K562 (cell line): Measurements from ENCODE around the gene SLC35E2B. TPM values are rescaled to one million over a fixed set of nuclear protein-coding genes. Genes with fewer than 3 reads are reported as not detected.

Experiments used
- ARHGAP35 ChIP-seq: fragments of 450-650 bp; IDR thresholded peaks from 2 replicates; pipeline ENCODE4 v1.6.1; 2018; ENCODE audit not compliant: partially characterized antibody
- ATF4 ChIP-seq: fragments of 450-650 bp; formaldehyde crosslinking; IDR thresholded peaks from 2 replicates; pipeline ENCODE4 v1.4.0; 2022; ENCODE audit warnings: mild to moderate bottlenecking, moderate library complexity
- C11orf30 ChIP-seq: fragments of 450-650 bp; IDR thresholded peaks from 2 replicates; pipeline ENCODE4 v1.6.1; 2016; ENCODE audit warnings: low read depth, mild to moderate bottlenecking
- CHD2 ChIP-seq: IDR thresholded peaks from 2 replicates; pipeline ENCODE4 v1.6.1; 2011; ENCODE audit warnings: low read depth, low read length
- E4F1 ChIP-seq: fragments of 250-450 bp; sonication (Bioruptor Pico); IDR thresholded peaks from 2 replicates; pipeline ENCODE4 v1.5.0; 2021; ENCODE audit warnings: mild to moderate bottlenecking, borderline replicate concordance
- ETS2 ChIP-seq: IDR thresholded peaks from 2 replicates; pipeline ENCODE4 v1.6.1; 2016; ENCODE audit warnings: borderline replicate concordance, missing genetic modification characterization, mild to moderate bottlenecking, moderate library complexity, missing compliant biosample characterization; ENCODE audit not compliant: poor library complexity, severe bottlenecking
- ETV1 ChIP-seq: fragments of 450-650 bp; conservative IDR thresholded peaks from 2 replicates; pipeline ENCODE4 v1.6.1; 2016; ENCODE audit warnings: missing genetic modification characterization, control low read depth, low read depth, missing compliant biosample characterization
- JUND ChIP-seq, 2 experiments: IDR thresholded peaks; 2 replicates in 1 of 2; 3 replicates in 1 of 2; pipeline ENCODE4 v1.6.1; 2011; ENCODE audit warnings: borderline replicate concordance in 2 of 2, low read depth in 2 of 2, low read length in 2 of 2, improper control_type of control experiment in 1 of 2, missing biosample characterization in 1 of 2, missing genetic modification characterization in 1 of 2, missing genetic modification reagents in 1 of 2
- KDM4B ChIP-seq, 2 experiments: fragments of 450-650 bp in 1 of 2; sonication (generic) in 1 of 2; IDR thresholded peaks; 2 replicates each; pipeline ENCODE4 v1.6.1; 2016 to 2017; ENCODE audit warnings: borderline replicate concordance in 2 of 2, antibody characterized with exemption in 1 of 2, low read depth in 1 of 2, mild to moderate bottlenecking in 1 of 2
- KHSRP ChIP-seq: fragments of 450-650 bp; IDR thresholded peaks from 2 replicates; pipeline ENCODE4 v1.6.1; 2017
- NCOA1 ChIP-seq: fragments of 450-650 bp; IDR thresholded peaks from 2 replicates; pipeline ENCODE4 v1.6.1; 2016; ENCODE audit warnings: low read depth
- NCOA2 ChIP-seq, 2 experiments: fragments of 450-650 bp; IDR thresholded peaks; 2 replicates each; pipeline ENCODE4 v1.6.1; 2018; ENCODE audit warnings: mild to moderate bottlenecking in 2 of 2, moderate library complexity in 1 of 2; ENCODE audit not compliant: partially characterized antibody in 2 of 2
- POLR2A ChIP-seq: fragments of 450-650 bp; conservative IDR thresholded peaks from 2 replicates; pipeline ENCODE4 v1.6.1; 2016
- POU5F1 ChIP-seq: fragments of 150-350 bp; IDR thresholded peaks from 2 replicates; pipeline ENCODE4 v1.6.1; 2014; ENCODE audit warnings: borderline replicate concordance, low read length, low read depth, mild to moderate bottlenecking; ENCODE audit not compliant: partially characterized antibody
- SAP30 ChIP-seq: fragments of 200-600 bp; sonication (generic); IDR thresholded peaks from 2 replicates; pipeline ENCODE4 v1.6.1; 2012; ENCODE audit warnings: borderline replicate concordance, low read depth, mild to moderate bottlenecking, moderate library complexity, low read length, control low read depth, inconsistent platforms; ENCODE audit not compliant: insufficient read depth, poor library complexity, severe bottlenecking
- SMAD4 ChIP-seq: fragments of 250-450 bp; sonication (Bioruptor Pico); conservative IDR thresholded peaks from 2 replicates; pipeline ENCODE4 v1.8.0; 2021; ENCODE audit warnings: inconsistent platforms, mild to moderate bottlenecking, moderate library complexity
- SRF ChIP-seq, 2 experiments: fragments of 250-450, 450-650 bp in 1 of 2; sonication (Bioruptor Pico) in 1 of 2; sonication (generic) in 1 of 2; formaldehyde crosslinking; IDR thresholded peaks; 2 replicates each; pipeline versions ENCODE4 v1.5.0 to v1.5.1; 2020 to 2022; ENCODE audit warnings: mild to moderate bottlenecking in 1 of 2, missing genetic modification reagents in 1 of 2
- TARDBP ChIP-seq: fragments of 450-650 bp; IDR thresholded peaks from 2 replicates; pipeline ENCODE4 v1.6.1; 2016
- YY1 ChIP-seq, 3 experiments: IDR thresholded peaks; 2 replicates each; pipeline ENCODE4 v1.6.1; 2011; ENCODE audit warnings: low read length in 2 of 3, mild to moderate bottlenecking in 2 of 3, moderate library complexity in 2 of 3, borderline replicate concordance in 1 of 3, control low read depth in 1 of 3, low read depth in 1 of 3; ENCODE audit not compliant: insufficient read depth in 3 of 3, insufficient replicate concordance in 2 of 3, control insufficient read depth in 1 of 3, insufficient read length in 1 of 3; ENCODE audit errors: extremely low read depth in 1 of 3
- ZBTB9 ChIP-seq: fragments of 450-650 bp; formaldehyde crosslinking; IDR thresholded peaks from 2 replicates; pipeline ENCODE4 v1.4.0; 2020; ENCODE audit warnings: mild to moderate bottlenecking, moderate library complexity
- ZC3H8 ChIP-seq: fragments of 450-650 bp; IDR thresholded peaks from 2 replicates; pipeline ENCODE4 v1.6.1; 2017
- polyA plus RNA-seq, 8 experiments: library from polyadenylated mRNA; depleted of rRNA in 4 of 8; stranded (reverse) in 5 of 8; unstranded in 3 of 8; fragments of >200 nt; fragmentation: Nextera tagmentation in 2 of 8; fragmentation: Illumina TruSeq in 1 of 8; extraction: Ambion mirVana in 2 of 8; extraction: Trizol in 1 of 8; gene quantifications; 2 replicates each; pipeline versions ENCODE4 v1.2.1 to v1.2.3, GENCODE V29; 2011 to 2014; ENCODE audit warnings: inconsistent platforms in 1 of 8, missing spikeins in 1 of 8
- total RNA-seq, 7 experiments: library from RNA; depleted of rRNA in 6 of 7; stranded (reverse); fragments of >200 nt in 6 of 7; fragmentation: Illumina TruSeq in 2 of 7; extraction: Trizol in 2 of 7; gene quantifications; 2 replicates each; pipeline versions ENCODE4 v1.2.1 to v1.2.3, GENCODE V29; 2011 to 2021; ENCODE audit warnings: low replicate concordance in 1 of 7

The SLC35E2B gene
- total and polyA plus RNA-seq, 9 of the 15 experiments (the other 6 are each of a cell fraction or from before 2014, with no cell fraction given): 4.7 to 44.6 (median 20.7) TPM

- no peak for TF ChIP-seq E4F1 (CRISPR knock-in tag)
- TF ChIP-seq ATF4: no peak
- TF ChIP-seq JUND (IDR thresholded peaks at IDR 0.05; ENCODE audit: borderline replicate concordance, low read depth, low read length): peak; percentile 69
- no peak; the same call in 2 of the 3 replicates for TF ChIP-seq JUND (tag; IDR thresholded peaks at IDR 0.05; ENCODE audit: borderline replicate concordance, low read depth, low read length)
- TF ChIP-seq POU5F1: peak; percentile 87
- peak; percentile 98 for TF ChIP-seq POLR2A
- TF ChIP-seq ARHGAP35: no peak
- peak; percentile 12; the same call in 1 of the 2 replicates for TF ChIP-seq ZBTB9 (CRISPR knock-in tag)
- TF ChIP-seq KHSRP: peak; percentile 87
- TF ChIP-seq SRF (CRISPR knock-in tag; IDR thresholded peaks at IDR 0.05): peak in 1 of 2 experiments; percentile 84; a peak in 2 of 4 replicates
- TF ChIP-seq ZC3H8: 0 out of 2 replicates have a peak, but pooled peaks have one; percentile 38
- no peak for TF ChIP-seq CHD2
- TF ChIP-seq SMAD4 (CRISPR knock-in tag): peak; percentile 66
- TF ChIP-seq ETV1: peak; percentile 62
- no peak for TF ChIP-seq ETS2 (tag)
- TF ChIP-seq NCOA1: peak; percentile 27; the same call in 1 of the 2 replicates
- TF ChIP-seq TARDBP: 0 out of 2 replicates have a peak, but pooled peaks have one; percentile 64
- TF ChIP-seq SAP30: peak; percentile 20
- peak in 1 of 2 experiments; percentile 77; a peak in 1 of 4 replicates for TF ChIP-seq KDM4B (IDR thresholded peaks at IDR 0.05; ENCODE audit: borderline replicate concordance in 2 of 2, low read depth in 1 of 2)
- no peak for TF ChIP-seq NCOA2 (IDR thresholded peaks at IDR 0.05; ENCODE audit: partially characterized antibody in 2 of 2)
- TF ChIP-seq YY1 (IDR thresholded peaks at IDR 0.05; ENCODE audit: borderline replicate concordance in 1 of 3, control insufficient read depth in 1 of 3, extremely low read depth in 1 of 3, insufficient read depth in 3 of 3, insufficient read length in 1 of 3, insufficient replicate concordance in 2 of 3, low read depth in 1 of 3, low read length in 2 of 3): peak in 2 of 3 experiments; percentile 56 to 61
- TF ChIP-seq C11orf30: peak; percentile 88
Measured at GRCh38 chr1:1615256-1616044, 77.1 kb downstream of the SLC35E2B start, which contains the start of gene MIB2 (continued).
